AG10803 (cell line): Measurements from ENCODE around the gene MTG2.

Source experiments
- DNase-seq: peaks from one replicate; pipeline ENCODE4 v3.0.0; 2010; ENCODE audit warnings: low read depth
- H3K4me3 ChIP-seq: 2 replicates; pipeline ENCODE4 v1.5.1; 2011; ENCODE audit warnings: mild to moderate bottlenecking, low read length, control low read depth
- TF ChIP-seq, protein P1 (sequence below): conservative IDR thresholded peaks from 2 replicates; pipeline ENCODE4 v1.5.1; 2011; ENCODE audit warnings: mild to moderate bottlenecking, low read length, control low read depth, inconsistent platforms

Gene MTG2

DNA sequence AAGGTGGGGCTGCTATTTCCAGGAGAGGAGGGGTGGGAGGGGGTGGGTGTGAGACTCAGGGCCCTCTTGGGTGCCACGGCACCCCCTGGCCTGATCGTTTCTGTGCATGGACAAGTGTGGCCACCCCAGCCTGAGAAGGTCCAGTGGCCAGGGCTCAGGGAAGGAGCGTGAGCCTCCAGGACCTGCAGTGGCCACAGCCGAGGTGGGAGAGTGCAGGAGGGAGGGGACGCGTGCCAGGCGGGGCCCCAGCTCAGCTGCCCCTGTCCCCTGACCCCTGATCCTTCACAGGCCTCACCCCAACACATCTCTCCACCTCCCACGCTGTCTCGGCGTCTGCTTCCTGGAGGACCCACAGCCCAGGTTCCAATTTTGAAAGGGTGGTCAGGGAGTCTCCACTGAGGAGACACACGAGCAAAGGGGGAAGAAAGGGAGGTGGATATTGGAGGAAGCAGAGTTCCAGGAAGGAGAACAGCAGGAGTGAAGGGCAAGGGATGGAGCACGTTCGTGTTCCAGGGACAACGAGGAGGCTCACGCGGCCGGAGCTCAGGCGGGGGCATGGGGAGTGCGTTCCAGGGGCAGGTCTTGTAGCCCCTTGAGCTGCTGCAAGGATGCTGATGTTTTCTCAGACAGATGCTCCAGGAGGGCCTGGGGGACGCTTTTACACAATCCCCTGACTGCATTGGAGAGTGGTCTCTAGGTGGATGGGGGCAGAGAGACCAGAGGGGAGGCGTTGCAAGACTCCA, 41.5 kb downstream of the MTG2 start:
- H3K4me3 ChIP-seq: no peak overlapping the region
- no peak for DNase-seq
- TF ChIP-seq, protein P1, sequence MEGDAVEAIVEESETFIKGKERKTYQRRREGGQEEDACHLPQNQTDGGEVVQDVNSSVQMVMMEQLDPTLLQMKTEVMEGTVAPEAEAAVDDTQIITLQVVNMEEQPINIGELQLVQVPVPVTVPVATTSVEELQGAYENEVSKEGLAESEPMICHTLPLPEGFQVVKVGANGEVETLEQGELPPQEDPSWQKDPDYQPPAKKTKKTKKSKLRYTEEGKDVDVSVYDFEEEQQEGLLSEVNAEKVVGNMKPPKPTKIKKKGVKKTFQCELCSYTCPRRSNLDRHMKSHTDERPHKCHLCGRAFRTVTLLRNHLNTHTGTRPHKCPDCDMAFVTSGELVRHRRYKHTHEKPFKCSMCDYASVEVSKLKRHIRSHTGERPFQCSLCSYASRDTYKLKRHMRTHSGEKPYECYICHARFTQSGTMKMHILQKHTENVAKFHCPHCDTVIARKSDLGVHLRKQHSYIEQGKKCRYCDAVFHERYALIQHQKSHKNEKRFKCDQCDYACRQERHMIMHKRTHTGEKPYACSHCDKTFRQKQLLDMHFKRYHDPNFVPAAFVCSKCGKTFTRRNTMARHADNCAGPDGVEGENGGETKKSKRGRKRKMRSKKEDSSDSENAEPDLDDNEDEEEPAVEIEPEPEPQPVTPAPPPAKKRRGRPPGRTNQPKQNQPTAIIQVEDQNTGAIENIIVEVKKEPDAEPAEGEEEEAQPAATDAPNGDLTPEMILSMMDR: no peak

DNA sequence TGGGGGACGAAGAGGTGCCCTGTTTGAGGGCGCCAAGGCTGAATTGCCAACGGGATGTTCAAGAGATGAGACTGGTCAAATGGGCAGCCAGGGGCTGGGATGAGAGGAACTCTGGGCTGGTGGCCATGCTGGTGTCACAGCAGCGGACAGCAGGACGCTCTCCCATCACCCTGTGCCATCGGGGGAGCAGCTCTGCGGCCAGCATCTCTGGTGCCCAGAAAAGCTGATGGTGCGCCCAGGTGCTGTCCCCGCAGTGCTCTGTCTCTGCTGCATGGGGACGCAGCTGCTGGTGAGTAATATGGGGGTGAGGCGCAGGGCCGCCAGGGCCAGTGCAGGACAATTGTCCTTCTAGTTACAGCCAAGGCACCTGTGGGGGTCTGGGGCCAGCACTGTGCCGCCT, 42.2 kb downstream of the MTG2 start:
- TF ChIP-seq, protein P1: no peak

DNA sequence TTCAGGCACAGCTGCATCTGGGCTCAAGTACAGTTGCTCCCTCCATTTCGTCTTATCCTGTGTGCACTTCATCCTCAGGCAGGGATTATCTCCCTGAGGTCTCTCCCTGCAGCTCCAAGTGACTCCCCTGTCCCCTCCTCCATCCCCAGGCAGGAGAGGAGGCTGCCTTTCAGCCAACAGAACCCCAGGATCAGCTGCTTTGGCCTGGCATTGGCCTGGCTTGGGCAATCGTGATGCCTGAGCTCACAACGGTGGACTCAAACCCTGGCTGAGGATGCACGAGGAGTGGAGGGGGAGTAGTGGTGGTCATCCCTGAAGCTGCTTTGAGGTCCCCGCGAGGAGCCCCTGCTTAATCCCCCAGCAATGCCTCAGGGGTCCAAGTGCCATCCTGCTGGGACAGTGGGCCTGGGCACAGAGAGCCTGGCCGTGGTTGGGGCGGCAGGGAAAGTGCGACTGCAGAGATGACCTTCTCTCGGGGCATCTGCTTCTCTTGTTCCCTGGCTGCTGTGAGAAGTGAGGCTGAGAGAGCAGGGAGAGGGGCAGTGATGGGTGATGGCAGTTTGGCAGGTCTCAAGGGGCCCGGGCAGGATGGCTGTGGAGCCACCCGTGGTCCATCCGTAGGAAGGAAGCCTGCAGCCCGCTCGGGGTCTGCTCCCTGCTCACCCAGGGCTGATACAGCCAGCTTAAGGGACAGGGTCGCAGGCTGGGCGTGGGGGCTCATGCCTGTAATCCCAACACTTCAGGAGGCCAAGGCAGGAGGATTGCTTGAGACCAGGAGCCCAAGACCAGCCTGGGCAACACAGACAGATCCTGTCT, 43.2 kb downstream of the MTG2 start:
- TF ChIP-seq, protein P1: no peak
- H3K4me3 ChIP-seq: no peak overlapping the region
- DNase-seq: no peak

More for the DNA sequence above, 42.2 kb downstream of the MTG2 start:
- no peak for DNase-seq
- no peak overlapping the region for H3K4me3 ChIP-seq

DNA sequence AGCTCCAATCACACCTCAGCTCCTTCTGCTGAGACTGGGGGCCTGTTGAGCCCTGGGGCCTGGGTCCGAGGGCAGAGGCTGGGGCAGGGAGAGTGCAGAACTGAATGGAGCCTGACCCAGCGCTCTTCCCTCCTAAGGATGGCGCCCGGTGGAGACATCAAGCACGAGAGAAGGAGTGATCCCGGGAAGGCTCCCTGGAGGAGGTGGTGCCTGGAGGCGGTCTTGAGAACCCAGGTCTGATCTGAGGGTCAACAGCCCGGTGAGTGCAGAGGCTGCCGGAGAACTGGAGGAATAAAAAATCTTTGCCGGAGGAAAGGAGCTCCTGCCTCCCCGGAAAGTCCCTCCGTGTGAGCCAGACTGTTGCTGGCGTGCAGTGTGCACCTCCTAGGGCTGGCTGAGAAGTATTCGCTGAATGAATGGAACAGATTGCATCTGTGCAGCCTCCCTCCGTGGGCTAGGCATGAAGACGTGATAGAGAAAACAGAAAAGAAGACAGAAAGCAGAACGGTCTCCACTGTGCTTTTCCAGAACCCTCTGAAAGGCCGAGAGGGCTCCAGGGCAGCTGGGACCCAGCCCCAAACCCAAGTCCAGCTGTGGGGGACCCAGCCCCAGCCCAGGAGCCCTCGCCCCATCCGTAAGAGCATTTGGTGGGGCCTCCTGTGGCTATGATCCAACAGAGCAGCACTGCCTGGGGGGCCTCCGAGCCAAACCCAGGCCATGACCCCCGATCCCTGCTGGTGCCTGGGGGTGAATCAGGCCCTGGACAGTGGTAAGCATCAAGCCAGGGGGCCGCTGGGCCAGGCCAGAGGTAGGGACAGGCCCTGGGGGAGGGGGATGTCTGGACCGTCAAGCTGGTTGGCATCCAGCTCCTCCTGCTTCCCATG, 44.1 kb downstream of the MTG2 start:
- H3K4me3 ChIP-seq: no peak overlapping the region
- no peak for DNase-seq
- TF ChIP-seq, protein P1: no peak

DNA sequence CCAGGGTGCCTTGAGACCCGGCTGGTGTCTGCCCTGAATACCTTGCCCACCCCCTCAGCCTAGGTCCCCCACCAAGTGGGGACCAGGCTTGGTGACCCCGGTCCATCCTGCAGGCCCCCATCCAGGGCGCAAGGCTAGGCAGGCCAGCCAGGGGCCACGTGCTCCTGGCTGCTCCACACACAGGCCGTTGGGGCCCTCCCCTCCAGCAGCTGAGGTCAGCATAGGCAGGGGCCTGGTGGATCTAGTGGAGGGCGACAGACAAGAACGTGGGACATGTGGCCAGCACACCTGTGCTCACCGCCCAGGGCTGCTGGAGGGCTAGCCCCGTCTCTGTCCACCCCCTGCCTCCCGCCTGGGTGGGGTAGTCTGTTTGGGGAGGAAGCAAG, 44.8 kb downstream of the MTG2 start:
- DNase-seq: no peak
- H3K4me3 ChIP-seq: no peak overlapping the region
- TF ChIP-seq, protein P1: no peak

DNA sequence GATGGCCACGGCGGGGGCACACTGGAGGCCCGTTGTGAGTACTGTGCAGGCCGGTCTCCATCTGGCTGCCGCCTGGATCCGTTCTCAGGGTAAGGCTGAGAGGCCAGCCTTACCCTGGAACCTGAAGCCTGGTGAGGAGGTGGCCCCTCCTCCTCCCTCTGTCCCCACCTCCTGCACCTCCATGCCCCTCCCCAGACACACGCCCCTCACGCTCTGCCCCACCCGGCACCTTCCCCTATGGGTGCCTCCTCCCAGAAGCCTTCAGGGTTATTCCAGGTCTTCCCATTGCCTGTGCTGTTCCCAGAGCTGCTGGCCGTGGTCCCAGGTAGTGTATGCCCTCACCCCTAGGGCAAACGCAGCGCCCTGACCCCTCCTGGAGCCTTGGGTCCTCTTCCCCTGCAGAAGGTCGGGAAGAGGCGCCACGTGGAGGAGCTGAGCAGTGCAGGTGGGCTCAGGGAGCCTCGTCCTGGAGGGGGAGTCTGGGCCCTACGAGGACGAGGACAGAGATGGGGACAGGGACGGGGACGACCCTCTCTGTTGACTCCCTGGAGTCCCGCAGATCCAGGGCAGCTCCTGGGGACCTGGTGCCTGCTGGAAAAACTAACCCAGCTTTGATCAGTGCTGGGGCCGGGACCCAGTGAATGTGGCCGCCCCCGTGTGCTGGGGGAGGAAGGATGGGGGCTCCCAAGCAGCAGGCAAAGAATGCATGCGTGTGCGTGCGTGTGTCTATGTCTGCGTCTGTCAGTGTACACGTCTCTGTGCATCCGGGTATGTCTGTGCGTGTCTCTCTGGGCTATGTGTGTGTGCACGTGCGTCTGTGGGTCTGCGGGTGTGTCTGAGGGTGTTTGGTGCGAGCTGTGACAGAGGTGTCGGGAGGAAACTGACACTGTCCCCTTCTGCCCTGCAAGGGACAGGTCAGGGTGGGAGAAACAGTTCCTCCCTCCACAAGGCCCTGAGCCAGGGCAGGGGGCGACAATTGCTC, 45.4 kb downstream of the MTG2 start:
- no peak for DNase-seq
- H3K4me3 ChIP-seq: no peak overlapping the region
- TF ChIP-seq, protein P1: no peak
